Neural progenitor cell (in vitro differentiated cells): Measurements from ENCODE around the gene ADSS1. TPM values are rescaled to one million over a fixed set of nuclear protein-coding genes. Genes with fewer than 3 reads are reported as not detected.

Experiments
- DNase-seq: peaks from one replicate; pipeline ENCODE4 v3.0.0-alpha.2; 2016; ENCODE audit warnings: low spot score
- H2AFZ ChIP-seq: fragments of 200-600 bp; sonication (generic); replicated peaks from 2 replicates; pipeline ENCODE4 v1.6.1; 2016; ENCODE audit warnings: antibody characterized with exemption
- H3F3A ChIP-seq: fragments of 200-600 bp; sonication (generic); 2 replicates; pipeline ENCODE4 v1.6.1; 2016; ENCODE audit warnings: antibody characterized with exemption, low read depth
- H3K27ac ChIP-seq: fragments of 200-600 bp; sonication (generic); 2 replicates; pipeline ENCODE4 v1.5.1; 2016; ENCODE audit warnings: mild to moderate bottlenecking
- H3K27me3 ChIP-seq: fragments of 200-600 bp; sonication (generic); 2 replicates; pipeline ENCODE4 v1.6.1; 2016; ENCODE audit warnings: mild to moderate bottlenecking, moderate library complexity
- H3K36me3 ChIP-seq: fragments of 200-600 bp; sonication (generic); 2 replicates; pipeline ENCODE4 v1.5.1; 2016
- H3K4me1 ChIP-seq: fragments of 200-600 bp; sonication (generic); 2 replicates; pipeline ENCODE4 v1.6.1; 2016; ENCODE audit warnings: mixed run types
- H3K4me2 ChIP-seq: fragments of 200-600 bp; sonication (generic); 2 replicates; pipeline ENCODE4 v1.6.1; 2016
- H3K4me3 ChIP-seq: fragments of 200-600 bp; sonication (generic); 2 replicates; pipeline ENCODE4 v1.5.1; 2016
- H3K79me2 ChIP-seq: fragments of 200-600 bp; sonication (generic); 2 replicates; pipeline ENCODE4 v1.6.1; 2016; ENCODE audit warnings: low read depth
- H3K9ac ChIP-seq: fragments of 200-600 bp; sonication (generic); 2 replicates; pipeline ENCODE4 v1.6.1; 2016
- H3K9me3 ChIP-seq: fragments of 200-600 bp; sonication (generic); 2 replicates; pipeline ENCODE4 v1.5.1; 2016; ENCODE audit warnings: low read depth
- H4K20me1 ChIP-seq: fragments of 200-600 bp; sonication (generic); 2 replicates; pipeline ENCODE4 v1.6.1; 2016; ENCODE audit warnings: low read depth
- H3K27ac Mint-ChIP-seq: 3 replicates; pipeline ENCODE4 v1.8.0; 2021; ENCODE audit warnings: mixed read lengths
- H3K27me3 Mint-ChIP-seq: 2 replicates; pipeline ENCODE4 v1.8.0; 2022; ENCODE audit warnings: low read depth, mild to moderate bottlenecking, inconsistent platforms, moderate library complexity, mixed read lengths; ENCODE audit not compliant: insufficient read depth
- H3K36me3 Mint-ChIP-seq: 3 replicates; pipeline ENCODE4 v1.8.0; 2021; ENCODE audit warnings: mixed read lengths
- H3K4me1 Mint-ChIP-seq: 3 replicates; pipeline ENCODE4 v1.8.0; 2021; ENCODE audit warnings: mixed read lengths
- H3K4me3 Mint-ChIP-seq: 3 replicates; pipeline ENCODE4 v1.8.0; 2021; ENCODE audit warnings: mild to moderate bottlenecking, moderate library complexity, mixed read lengths
- H3K9me3 Mint-ChIP-seq: 3 replicates; pipeline ENCODE4 v1.8.0; 2020; ENCODE audit warnings: mixed read lengths
- CTCF ChIP-seq: fragments of 200-600 bp; sonication (generic); IDR thresholded peaks from 2 replicates; pipeline ENCODE4 v1.5.1; 2017; ENCODE audit warnings: antibody characterized with exemption, mild to moderate bottlenecking
- EZH2 ChIP-seq: fragments of 200-600 bp; sonication (generic); IDR thresholded peaks from 2 replicates; pipeline ENCODE4 v1.6.1; 2017; ENCODE audit warnings: antibody characterized with exemption, mild to moderate bottlenecking, moderate library complexity
- EZH2phosphoT487 ChIP-seq: fragments of 200-600 bp; sonication (generic); IDR thresholded peaks from 2 replicates; pipeline ENCODE4 v1.6.1; 2017; ENCODE audit warnings: antibody characterized with exemption
- total RNA-seq: library from RNA; depleted of rRNA; stranded (reverse); fragments of >200 nt; gene quantifications from 2 replicates; pipeline ENCODE4 v1.2.3, GENCODE V29; 2015; ENCODE audit warnings: low replicate concordance

ADSS1 gene
- total RNA-seq, 1 donor from 2014 or later, result 26.4 TPM

- H3K9ac ChIP-seq, result no peak overlapping the region
- Mint-ChIP-seq H3K9me3 (peaks cover 3% of the 10 kb centered on the region), H3K4me3 (no peak overlapping the region), H3K4me1 (peaks cover 19% of the 10 kb centered on the region), H3K36me3 (peaks cover 4% of the 10 kb centered on the region), H3K27me3 (peaks cover 5% of the 10 kb centered on the region), H3K27ac (no peak overlapping the region)
- peaks cover 6% of the 10 kb centered on the region for H3K4me1 ChIP-seq
- H3F3A ChIP-seq, result no peaks in the 10 kb centered on the region
- no peak overlapping the region for H3K27ac ChIP-seq
- no peak overlapping the region for H2AFZ ChIP-seq
- no peak for TF ChIP-seq EZH2phosphoT487
- TF ChIP-seq EZH2, result no peak
- TF ChIP-seq CTCF, result no peak
- no peaks in the 10 kb centered on the region for H3K9me3 ChIP-seq
- H3K36me3 ChIP-seq, result no peaks in the 10 kb centered on the region
- DNase-seq, result no peak
- peaks cover 15% of the 10 kb centered on the region for H4K20me1 ChIP-seq
- no peaks in the 10 kb centered on the region for H3K27me3 ChIP-seq
- H3K79me2 ChIP-seq, result no peaks in the 10 kb centered on the region
- no peak overlapping the region for H3K4me2 ChIP-seq
- no peak overlapping the region for H3K4me3 ChIP-seq
These were observed 23.8 kb upstream of the ADSS1 start for GRCh38 chr14:104700225-104700651.

GRCh38 chr14:104700747-104701217, 23.2 kb upstream of the ADSS1 start:
- Histone ChIP-seq H3K4me2 (no peak overlapping the region), H3K4me1 (peaks cover 5% of the 10 kb centered on the region), H3K27me3 (no peaks in the 10 kb centered on the region), H3K9ac (no peak overlapping the region), H2AFZ (no peak overlapping the region), H3K36me3 (no peaks in the 10 kb centered on the region), H3K4me3 (no peak overlapping the region), H3K27ac (no peak overlapping the region), H3K9me3 (no peaks in the 10 kb centered on the region), H4K20me1 (peaks cover 15% of the 10 kb centered on the region), H3F3A (no peaks in the 10 kb centered on the region), H3K79me2 (no peaks in the 10 kb centered on the region)
- no peak for TF ChIP-seq EZH2phosphoT487
- Mint-ChIP-seq H3K27me3 (peaks cover 5% of the 10 kb centered on the region), H3K4me1 (peaks cover 16% of the 10 kb centered on the region), H3K36me3 (peaks cover 4% of the 10 kb centered on the region), H3K4me3 (no peak overlapping the region), H3K9me3 (peaks cover 3% of the 10 kb centered on the region), H3K27ac (no peak overlapping the region)
- no peak for DNase-seq

GRCh38 chr14:104701383-104702076, 22.5 kb upstream of the ADSS1 start:
- Histone ChIP-seq H3K27ac (no peak overlapping the region), H3K4me3 (no peak overlapping the region), H3K4me2 (no peak overlapping the region), H4K20me1 (peaks cover 15% of the 10 kb centered on the region), H3K79me2 (no peaks in the 10 kb centered on the region), H3K4me1 (peaks cover 5% of the 10 kb centered on the region), H3K9me3 (no peaks in the 10 kb centered on the region), H3K36me3 (no peaks in the 10 kb centered on the region), H3K9ac (no peak overlapping the region), H3F3A (no peaks in the 10 kb centered on the region), H3K27me3 (no peaks in the 10 kb centered on the region), H2AFZ (no peak overlapping the region)
- no peak for DNase-seq
- Mint-ChIP-seq H3K4me1 (peaks cover 13% of the 10 kb centered on the region), H3K36me3 (peaks cover 4% of the 10 kb centered on the region), H3K4me3 (no peak overlapping the region), H3K27me3 (peaks cover 3% of the 10 kb centered on the region), H3K27ac (no peak overlapping the region), H3K9me3 (peaks cover 3% of the 10 kb centered on the region)
- no peak for TF ChIP-seq EZH2
- TF ChIP-seq EZH2phosphoT487, result no peak
- no peak for TF ChIP-seq CTCF

- DNase-seq, result no peak
- Histone ChIP-seq H3K9me3 (no peaks in the 10 kb centered on the region), H3F3A (no peaks in the 10 kb centered on the region), H3K27ac (no peak overlapping the region), H3K9ac (no peak overlapping the region), H2AFZ (no peak overlapping the region), H3K36me3 (no peaks in the 10 kb centered on the region), H3K4me3 (no peak overlapping the region), H3K4me2 (no peak overlapping the region), H4K20me1 (peaks cover 15% of the 10 kb centered on the region), H3K4me1 (peaks cover 5% of the 10 kb centered on the region), H3K79me2 (no peaks in the 10 kb centered on the region), H3K27me3 (no peaks in the 10 kb centered on the region)
- Mint-ChIP-seq H3K27me3 (peaks cover 4% of the 10 kb centered on the region), H3K27ac (no peak overlapping the region), H3K4me3 (no peak overlapping the region), H3K9me3 (peaks cover 3% of the 10 kb centered on the region), H3K4me1 (peaks cover 13% of the 10 kb centered on the region), H3K36me3 (peaks cover 4% of the 10 kb centered on the region)
- TF ChIP-seq CTCF, result no peak
- TF ChIP-seq EZH2, result no peak
- no peak for TF ChIP-seq EZH2phosphoT487
These were observed 21.9 kb upstream of the ADSS1 start for GRCh38 chr14:104702106-104702505.
